DOHH2 (cell line): ENCODE measurements around the gene ID2.

Experiments
- H3F3A ChIP-seq: fragments of 200-600 bp; sonication (generic), shearing (Covaris generic); 2 replicates; pipeline ENCODE4 v1.6.0; 2016; ENCODE audit warnings: antibody characterized with exemption, mild to moderate bottlenecking; ENCODE audit not compliant: control insufficient read depth, insufficient read depth
- H3K27ac ChIP-seq: fragments of 200-600 bp; sonication (generic); 2 replicates; pipeline ENCODE4 v1.5.1; 2014; ENCODE audit warnings: low read depth, mild to moderate bottlenecking, low read length, moderate library complexity
- H3K27me3 ChIP-seq: fragments of 200-600 bp; sonication (generic); 2 replicates; pipeline ENCODE4 v1.6.1; 2014; ENCODE audit warnings: mild to moderate bottlenecking, low read length, mixed read lengths; ENCODE audit not compliant: control insufficient read depth
- H3K36me3 ChIP-seq: fragments of 200-600 bp; sonication (generic); 2 replicates; pipeline ENCODE4 v1.6.1; 2014; ENCODE audit warnings: mild to moderate bottlenecking, low read length, moderate library complexity, mixed read lengths; ENCODE audit not compliant: control insufficient read depth
- H3K4me1 ChIP-seq: fragments of 200-600 bp; sonication (generic); 2 replicates; pipeline ENCODE4 v1.6.1; 2014; ENCODE audit warnings: mild to moderate bottlenecking, low read length, mixed read lengths; ENCODE audit not compliant: control insufficient read depth
- H3K4me2 ChIP-seq: fragments of 200-600 bp; sonication (generic); 2 replicates; pipeline ENCODE4 v1.6.0; 2014; ENCODE audit warnings: mild to moderate bottlenecking, low read length, moderate library complexity
- H3K4me3 ChIP-seq: fragments of 200-600 bp; sonication (generic); 2 replicates; pipeline ENCODE4 v1.5.1; 2014; ENCODE audit warnings: mild to moderate bottlenecking, low read length, mixed read lengths
- H3K79me2 ChIP-seq: fragments of 200-600 bp; sonication (generic); 2 replicates; pipeline ENCODE4 v1.6.1; 2014; ENCODE audit warnings: mild to moderate bottlenecking, low read length, mixed read lengths; ENCODE audit not compliant: control insufficient read depth
- H3K9me2 ChIP-seq: fragments of 200-600 bp; sonication (generic); replicated peaks from 2 replicates; pipeline ENCODE4 v1.6.1; 2014; ENCODE audit warnings: mild to moderate bottlenecking, low read length, mixed read lengths; ENCODE audit not compliant: control insufficient read depth
- H3K9me3 ChIP-seq: fragments of 200-600 bp; sonication (generic); 2 replicates; pipeline ENCODE4 v1.6.1; 2014; ENCODE audit warnings: antibody characterized with exemption, low read length, mixed read lengths; ENCODE audit not compliant: control insufficient read depth, insufficient read depth
- H4K20me1 ChIP-seq: fragments of 200-600 bp; sonication (generic); 2 replicates; pipeline ENCODE4 v1.6.0; 2014; ENCODE audit warnings: low read depth, mild to moderate bottlenecking, antibody characterized with exemption, low read length, moderate library complexity; ENCODE audit not compliant: control insufficient read depth, insufficient read depth
- EZH2phosphoT487 ChIP-seq: fragments of 200-600 bp; sonication (generic); IDR thresholded peaks from 2 replicates; pipeline ENCODE4 v1.6.1; 2017; ENCODE audit warnings: borderline replicate concordance, mild to moderate bottlenecking, antibody characterized with exemption, low read length, moderate library complexity, mixed read lengths
- TF ChIP-seq, protein P1 (sequence below): fragments of 200-600 bp; sonication (generic); IDR thresholded peaks from one replicate; pipeline ENCODE4 v1.5.1; 2014; ENCODE audit warnings: antibody characterized with exemption, mild to moderate bottlenecking, low read depth, low read length; ENCODE audit not compliant: poor library complexity, severe bottlenecking

Gene ID2

DNA sequence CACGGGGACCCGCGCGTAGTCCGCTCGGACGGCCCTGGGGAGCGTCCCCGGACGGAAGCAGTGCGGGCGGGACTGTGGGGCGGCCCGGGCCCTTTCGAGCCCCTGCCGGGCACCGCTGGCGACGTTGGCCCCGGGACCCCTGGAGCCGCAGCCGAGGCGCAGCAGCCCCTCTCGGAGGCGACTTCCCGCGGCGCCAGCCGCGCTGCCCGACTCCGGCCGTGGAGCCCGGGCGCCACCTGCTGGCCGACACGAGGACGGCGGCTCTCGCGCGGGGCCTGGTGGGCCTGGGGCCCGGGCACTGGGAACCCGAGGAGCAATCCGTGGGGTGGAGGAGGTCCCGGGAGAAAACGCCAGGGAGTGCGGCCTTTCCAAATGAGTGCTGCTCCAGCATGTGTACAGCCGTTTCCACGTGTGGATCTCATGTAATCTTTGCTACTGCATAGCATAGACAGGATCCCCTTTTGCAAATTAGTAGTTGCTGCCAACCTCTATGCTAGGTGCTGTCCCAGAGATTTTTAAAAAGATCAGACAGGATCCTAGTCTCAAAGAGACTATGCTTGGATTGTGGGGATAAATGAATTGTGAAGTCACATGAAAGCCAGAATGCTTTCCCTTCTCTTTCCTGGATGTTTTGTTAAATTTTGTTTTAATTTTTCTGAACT is 4.0 kb downstream of the ID2 start:
- Histone ChIP-seq H3K36me3 (peaks cover 18% of the 10 kb centered on the region), H3K9me2 (no peaks in the 10 kb centered on the region), H3K4me2 (peak overlapping the region; percentile 90), H3K4me1 (peaks cover 19% of the 10 kb centered on the region), H3K4me3 (peak overlapping the region; percentile 85), H3K27ac (peak overlapping the region; percentile 78), H3K27me3 (no peaks in the 10 kb centered on the region), H3K9me3 (no peaks in the 10 kb centered on the region), H4K20me1 (peaks cover 7% of the 10 kb centered on the region; the same call in 1 of the 2 replicates), H3F3A (peaks cover 10% of the 10 kb centered on the region), H3K79me2 (peaks cover 30% of the 10 kb centered on the region)
- TF ChIP-seq, protein P1, sequence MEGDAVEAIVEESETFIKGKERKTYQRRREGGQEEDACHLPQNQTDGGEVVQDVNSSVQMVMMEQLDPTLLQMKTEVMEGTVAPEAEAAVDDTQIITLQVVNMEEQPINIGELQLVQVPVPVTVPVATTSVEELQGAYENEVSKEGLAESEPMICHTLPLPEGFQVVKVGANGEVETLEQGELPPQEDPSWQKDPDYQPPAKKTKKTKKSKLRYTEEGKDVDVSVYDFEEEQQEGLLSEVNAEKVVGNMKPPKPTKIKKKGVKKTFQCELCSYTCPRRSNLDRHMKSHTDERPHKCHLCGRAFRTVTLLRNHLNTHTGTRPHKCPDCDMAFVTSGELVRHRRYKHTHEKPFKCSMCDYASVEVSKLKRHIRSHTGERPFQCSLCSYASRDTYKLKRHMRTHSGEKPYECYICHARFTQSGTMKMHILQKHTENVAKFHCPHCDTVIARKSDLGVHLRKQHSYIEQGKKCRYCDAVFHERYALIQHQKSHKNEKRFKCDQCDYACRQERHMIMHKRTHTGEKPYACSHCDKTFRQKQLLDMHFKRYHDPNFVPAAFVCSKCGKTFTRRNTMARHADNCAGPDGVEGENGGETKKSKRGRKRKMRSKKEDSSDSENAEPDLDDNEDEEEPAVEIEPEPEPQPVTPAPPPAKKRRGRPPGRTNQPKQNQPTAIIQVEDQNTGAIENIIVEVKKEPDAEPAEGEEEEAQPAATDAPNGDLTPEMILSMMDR = peak; percentile 86
- TF ChIP-seq EZH2phosphoT487 = no peak

DNA sequence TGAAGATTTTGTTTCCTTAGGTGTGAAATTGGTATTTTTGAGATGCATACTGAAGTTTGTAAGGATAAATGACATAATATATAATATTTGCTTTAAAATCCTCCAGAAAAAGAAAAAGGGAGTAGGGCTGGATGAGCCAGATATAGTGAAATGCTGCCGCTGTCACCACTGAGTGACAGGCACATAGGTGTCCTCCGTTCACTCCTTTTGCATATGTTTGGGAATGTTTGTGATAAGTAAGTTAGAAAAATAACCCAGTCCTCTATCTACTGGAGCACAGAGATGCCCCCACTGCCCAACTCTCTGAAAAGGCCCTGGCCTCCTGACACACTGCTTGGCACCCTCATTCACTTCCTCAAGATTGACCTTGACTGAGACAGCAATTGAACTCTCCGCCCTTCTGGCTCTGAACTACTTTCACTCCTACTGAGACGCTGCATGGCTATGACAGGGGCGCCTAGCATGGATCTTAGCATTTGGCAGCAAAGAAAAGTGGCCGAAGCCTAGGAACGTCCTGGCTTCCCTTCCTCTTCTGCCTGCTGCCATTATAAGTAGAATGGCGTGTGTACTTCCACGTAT is 10.1 kb downstream of the ID2 start:
- Histone ChIP-seq H3K4me2 (no peak overlapping the region), H3K36me3 (no peaks in the 10 kb centered on the region), H3K9me2 (no peaks in the 10 kb centered on the region), H3K27ac (no peak overlapping the region), H3K27me3 (no peaks in the 10 kb centered on the region), H3K79me2 (no peaks in the 10 kb centered on the region), H3K4me3 (no peak overlapping the region), H4K20me1 (no peaks in the 10 kb centered on the region), H3K9me3 (no peaks in the 10 kb centered on the region), H3K4me1 (no peaks in the 10 kb centered on the region), H3F3A (no peaks in the 10 kb centered on the region; the same call in 1 of the 2 replicates)
- no peak for TF ChIP-seq EZH2phosphoT487
- TF ChIP-seq, protein P1 = no peak

DNA sequence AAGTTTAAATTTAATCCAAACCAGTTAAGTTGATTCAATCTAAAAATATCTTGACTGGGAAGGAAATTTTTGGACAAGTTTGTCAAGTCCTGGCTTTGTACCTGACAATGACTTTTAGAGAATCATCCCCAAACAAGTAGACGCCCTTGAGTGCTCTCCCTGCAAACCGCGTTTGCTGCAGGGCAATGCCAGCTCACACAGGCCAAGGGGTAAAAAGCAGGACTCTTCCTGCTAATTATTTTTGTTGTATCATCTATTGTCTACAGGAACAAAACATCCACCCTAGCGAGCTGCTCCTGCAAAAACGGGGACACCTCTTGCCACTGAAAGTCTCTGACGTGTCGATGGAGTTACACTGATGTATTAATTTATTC is 10.9 kb downstream of the ID2 start:
- Histone ChIP-seq H3K36me3 (no peaks in the 10 kb centered on the region), H3K4me1 (no peaks in the 10 kb centered on the region), H3K79me2 (no peaks in the 10 kb centered on the region), H3K27ac (no peak overlapping the region), H3K9me3 (no peaks in the 10 kb centered on the region), H3F3A (no peaks in the 10 kb centered on the region; the same call in 1 of the 2 replicates), H4K20me1 (no peaks in the 10 kb centered on the region), H3K27me3 (no peaks in the 10 kb centered on the region), H3K4me2 (0 out of 2 replicates have a peak overlapping the region, but pooled peaks have one; percentile 1), H3K9me2 (no peaks in the 10 kb centered on the region), H3K4me3 (no peak overlapping the region)
- TF ChIP-seq EZH2phosphoT487 = no peak
- TF ChIP-seq, protein P1 = no peak
